ENCODE results near the gene CYP27A1. TPM values are rescaled to one million over a fixed set of nuclear protein-coding genes. Genes with fewer than 3 reads are reported as not detected.

The CYP27A1 gene
- total and polyA plus RNA-seq, 9 of the 15 experiments (the other 6 are each of a cell fraction or from before 2014, with no cell fraction given) = 0.20 TPM; not detected in 8

DNA sequence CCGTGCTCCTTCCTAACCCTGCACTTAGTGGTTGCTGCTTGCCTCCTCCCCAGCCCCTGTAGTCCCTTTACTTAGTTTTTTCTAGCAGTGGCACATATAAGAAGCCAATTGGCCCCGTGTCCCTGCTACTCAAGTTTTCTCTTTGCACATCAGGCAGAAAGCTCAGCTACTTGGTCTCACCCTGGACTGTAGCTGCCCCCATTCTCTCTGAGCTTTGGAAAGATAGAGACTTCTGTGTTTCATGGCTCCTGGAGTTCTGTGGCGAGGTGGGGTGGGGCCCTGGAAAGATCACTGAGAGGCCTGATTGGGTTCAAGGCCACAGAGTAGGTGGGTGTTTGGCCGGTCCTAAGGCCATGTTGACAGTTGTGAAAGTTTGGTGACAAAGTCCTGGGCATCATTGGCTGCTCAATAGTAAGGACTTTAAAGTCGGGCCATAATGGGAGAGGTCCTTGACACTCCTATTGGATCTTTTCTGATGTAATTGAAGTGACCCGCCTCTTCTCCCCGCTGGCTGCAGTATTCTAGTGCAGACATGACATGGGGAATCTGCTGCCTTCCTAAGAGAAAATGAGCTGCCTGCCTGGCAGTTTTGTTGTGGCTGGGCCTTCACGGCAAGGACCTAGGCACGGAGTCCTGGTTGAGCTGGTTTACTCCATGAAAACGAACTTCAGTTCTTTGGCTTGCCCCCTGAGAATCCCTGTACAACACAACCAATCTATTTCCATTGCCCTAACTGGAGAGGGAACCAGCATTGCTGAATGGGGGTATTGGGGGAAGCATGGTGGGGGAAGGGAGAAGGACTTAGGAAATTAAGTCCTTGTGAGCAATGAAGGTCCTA lies 26.2 kb upstream of the CYP27A1 start (continued):
- TF ChIP-seq, protein P1, sequence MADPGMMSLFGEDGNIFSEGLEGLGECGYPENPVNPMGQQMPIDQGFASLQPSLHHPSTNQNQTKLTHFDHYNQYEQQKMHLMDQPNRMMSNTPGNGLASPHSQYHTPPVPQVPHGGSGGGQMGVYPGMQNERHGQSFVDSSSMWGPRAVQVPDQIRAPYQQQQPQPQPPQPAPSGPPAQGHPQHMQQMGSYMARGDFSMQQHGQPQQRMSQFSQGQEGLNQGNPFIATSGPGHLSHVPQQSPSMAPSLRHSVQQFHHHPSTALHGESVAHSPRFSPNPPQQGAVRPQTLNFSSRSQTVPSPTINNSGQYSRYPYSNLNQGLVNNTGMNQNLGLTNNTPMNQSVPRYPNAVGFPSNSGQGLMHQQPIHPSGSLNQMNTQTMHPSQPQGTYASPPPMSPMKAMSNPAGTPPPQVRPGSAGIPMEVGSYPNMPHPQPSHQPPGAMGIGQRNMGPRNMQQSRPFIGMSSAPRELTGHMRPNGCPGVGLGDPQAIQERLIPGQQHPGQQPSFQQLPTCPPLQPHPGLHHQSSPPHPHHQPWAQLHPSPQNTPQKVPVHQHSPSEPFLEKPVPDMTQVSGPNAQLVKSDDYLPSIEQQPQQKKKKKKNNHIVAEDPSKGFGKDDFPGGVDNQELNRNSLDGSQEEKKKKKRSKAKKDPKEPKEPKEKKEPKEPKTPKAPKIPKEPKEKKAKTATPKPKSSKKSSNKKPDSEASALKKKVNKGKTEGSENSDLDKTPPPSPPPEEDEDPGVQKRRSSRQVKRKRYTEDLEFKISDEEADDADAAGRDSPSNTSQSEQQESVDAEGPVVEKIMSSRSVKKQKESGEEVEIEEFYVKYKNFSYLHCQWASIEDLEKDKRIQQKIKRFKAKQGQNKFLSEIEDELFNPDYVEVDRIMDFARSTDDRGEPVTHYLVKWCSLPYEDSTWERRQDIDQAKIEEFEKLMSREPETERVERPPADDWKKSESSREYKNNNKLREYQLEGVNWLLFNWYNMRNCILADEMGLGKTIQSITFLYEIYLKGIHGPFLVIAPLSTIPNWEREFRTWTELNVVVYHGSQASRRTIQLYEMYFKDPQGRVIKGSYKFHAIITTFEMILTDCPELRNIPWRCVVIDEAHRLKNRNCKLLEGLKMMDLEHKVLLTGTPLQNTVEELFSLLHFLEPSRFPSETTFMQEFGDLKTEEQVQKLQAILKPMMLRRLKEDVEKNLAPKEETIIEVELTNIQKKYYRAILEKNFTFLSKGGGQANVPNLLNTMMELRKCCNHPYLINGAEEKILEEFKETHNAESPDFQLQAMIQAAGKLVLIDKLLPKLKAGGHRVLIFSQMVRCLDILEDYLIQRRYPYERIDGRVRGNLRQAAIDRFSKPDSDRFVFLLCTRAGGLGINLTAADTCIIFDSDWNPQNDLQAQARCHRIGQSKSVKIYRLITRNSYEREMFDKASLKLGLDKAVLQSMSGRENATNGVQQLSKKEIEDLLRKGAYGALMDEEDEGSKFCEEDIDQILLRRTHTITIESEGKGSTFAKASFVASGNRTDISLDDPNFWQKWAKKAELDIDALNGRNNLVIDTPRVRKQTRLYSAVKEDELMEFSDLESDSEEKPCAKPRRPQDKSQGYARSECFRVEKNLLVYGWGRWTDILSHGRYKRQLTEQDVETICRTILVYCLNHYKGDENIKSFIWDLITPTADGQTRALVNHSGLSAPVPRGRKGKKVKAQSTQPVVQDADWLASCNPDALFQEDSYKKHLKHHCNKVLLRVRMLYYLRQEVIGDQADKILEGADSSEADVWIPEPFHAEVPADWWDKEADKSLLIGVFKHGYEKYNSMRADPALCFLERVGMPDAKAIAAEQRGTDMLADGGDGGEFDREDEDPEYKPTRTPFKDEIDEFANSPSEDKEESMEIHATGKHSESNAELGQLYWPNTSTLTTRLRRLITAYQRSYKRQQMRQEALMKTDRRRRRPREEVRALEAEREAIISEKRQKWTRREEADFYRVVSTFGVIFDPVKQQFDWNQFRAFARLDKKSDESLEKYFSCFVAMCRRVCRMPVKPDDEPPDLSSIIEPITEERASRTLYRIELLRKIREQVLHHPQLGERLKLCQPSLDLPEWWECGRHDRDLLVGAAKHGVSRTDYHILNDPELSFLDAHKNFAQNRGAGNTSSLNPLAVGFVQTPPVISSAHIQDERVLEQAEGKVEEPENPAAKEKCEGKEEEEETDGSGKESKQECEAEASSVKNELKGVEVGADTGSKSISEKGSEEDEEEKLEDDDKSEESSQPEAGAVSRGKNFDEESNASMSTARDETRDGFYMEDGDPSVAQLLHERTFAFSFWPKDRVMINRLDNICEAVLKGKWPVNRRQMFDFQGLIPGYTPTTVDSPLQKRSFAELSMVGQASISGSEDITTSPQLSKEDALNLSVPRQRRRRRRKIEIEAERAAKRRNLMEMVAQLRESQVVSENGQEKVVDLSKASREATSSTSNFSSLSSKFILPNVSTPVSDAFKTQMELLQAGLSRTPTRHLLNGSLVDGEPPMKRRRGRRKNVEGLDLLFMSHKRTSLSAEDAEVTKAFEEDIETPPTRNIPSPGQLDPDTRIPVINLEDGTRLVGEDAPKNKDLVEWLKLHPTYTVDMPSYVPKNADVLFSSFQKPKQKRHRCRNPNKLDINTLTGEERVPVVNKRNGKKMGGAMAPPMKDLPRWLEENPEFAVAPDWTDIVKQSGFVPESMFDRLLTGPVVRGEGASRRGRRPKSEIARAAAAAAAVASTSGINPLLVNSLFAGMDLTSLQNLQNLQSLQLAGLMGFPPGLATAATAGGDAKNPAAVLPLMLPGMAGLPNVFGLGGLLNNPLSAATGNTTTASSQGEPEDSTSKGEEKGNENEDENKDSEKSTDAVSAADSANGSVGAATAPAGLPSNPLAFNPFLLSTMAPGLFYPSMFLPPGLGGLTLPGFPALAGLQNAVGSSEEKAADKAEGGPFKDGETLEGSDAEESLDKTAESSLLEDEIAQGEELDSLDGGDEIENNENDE (IDR thresholded peaks at IDR 0.05; ENCODE audit: low read depth, low read length) = no peak
- TF ChIP-seq SMAD1 (IDR thresholded peaks at IDR 0.05; ENCODE audit: low read depth, low read length, partially characterized antibody) = no peak
- TF ChIP-seq, protein P2, sequence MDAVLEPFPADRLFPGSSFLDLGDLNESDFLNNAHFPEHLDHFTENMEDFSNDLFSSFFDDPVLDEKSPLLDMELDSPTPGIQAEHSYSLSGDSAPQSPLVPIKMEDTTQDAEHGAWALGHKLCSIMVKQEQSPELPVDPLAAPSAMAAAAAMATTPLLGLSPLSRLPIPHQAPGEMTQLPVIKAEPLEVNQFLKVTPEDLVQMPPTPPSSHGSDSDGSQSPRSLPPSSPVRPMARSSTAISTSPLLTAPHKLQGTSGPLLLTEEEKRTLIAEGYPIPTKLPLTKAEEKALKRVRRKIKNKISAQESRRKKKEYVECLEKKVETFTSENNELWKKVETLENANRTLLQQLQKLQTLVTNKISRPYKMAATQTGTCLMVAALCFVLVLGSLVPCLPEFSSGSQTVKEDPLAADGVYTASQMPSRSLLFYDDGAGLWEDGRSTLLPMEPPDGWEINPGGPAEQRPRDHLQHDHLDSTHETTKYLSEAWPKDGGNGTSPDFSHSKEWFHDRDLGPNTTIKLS (IDR thresholded peaks at IDR 0.05; ENCODE audit: borderline replicate concordance, low read depth) = no peak
- no peak for TF ChIP-seq ZKSCAN8 (CRISPR knock-in tag; IDR thresholded peaks at IDR 0.05)
- TF ChIP-seq RCOR1 (IDR thresholded peaks at IDR 0.05; ENCODE audit: borderline replicate concordance in 1 of 2, low read depth in 2 of 2, low read length in 2 of 2) = no peak
- TF ChIP-seq ZKSCAN3 (CRISPR knock-in tag; IDR thresholded peaks at IDR 0.05) = no peak
- TF ChIP-seq ZNF75A (CRISPR knock-in tag; IDR thresholded peaks at IDR 0.05) = no peak

Data from K562 (cell line).